GM19023 (cell line): ENCODE results near the gene TM7SF2.
"Not testable (repeated sequence)": the region's sequence is repeated elsewhere in the genome, so short reads cannot be mapped to it uniquely, and the experiment has no call there.

Experiments
- ATAC-seq: cut with Tn5 transposase; IDR thresholded peaks from one replicate; pipeline ENCODE4 v1.9.1; 2021; ENCODE audit warnings: mild to moderate bottlenecking, moderate library complexity; ENCODE audit not compliant: unreplicated experiment

TM7SF2 gene

DNA sequence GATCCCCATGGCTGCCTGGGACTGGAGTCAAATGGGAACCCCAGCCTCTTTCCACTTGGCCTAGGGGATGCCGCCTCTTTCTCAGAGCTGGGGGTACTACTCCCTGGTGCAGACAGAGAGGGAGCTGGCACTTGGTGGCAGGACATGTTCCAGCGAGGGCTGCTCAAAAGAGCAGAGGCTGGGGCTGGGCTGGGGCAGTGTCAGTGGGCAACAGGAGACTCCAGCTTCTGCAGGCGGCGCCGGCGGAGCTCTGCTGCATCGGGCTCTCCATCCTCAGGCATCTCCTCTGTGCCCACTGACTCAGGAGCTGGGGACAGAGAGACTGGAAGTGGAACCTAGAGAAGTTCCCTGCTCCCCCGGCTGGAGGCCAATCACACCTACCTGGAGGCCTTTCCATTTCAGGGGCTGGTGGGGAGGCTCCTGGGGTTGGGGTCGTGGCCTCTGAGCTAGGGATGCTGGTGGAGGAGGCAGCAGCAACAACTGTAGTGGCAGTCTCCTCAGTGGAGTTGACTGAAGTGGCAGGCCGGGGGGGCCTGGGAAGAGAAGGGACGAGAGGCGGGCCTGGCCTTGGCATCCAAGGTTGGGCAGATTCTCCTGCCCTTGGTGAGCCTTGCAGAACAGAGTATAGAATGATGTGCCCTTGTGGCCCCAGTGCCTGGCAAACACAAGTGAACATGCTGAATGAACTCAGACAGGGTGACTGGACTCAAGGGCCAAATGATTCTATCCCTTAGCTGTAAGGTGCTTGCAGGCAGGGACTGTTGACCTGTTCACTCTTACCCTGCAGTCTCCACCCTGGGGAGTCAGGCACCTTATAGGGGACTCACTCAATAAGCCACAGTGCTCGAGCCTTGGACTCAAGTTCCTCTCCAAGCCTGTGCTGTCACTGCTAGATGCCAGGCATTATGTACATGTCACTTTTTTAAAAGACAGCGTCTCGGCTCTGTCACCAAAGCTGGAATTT is 16.8 kb downstream of the TM7SF2 start:
- no peak for ATAC-seq

DNA sequence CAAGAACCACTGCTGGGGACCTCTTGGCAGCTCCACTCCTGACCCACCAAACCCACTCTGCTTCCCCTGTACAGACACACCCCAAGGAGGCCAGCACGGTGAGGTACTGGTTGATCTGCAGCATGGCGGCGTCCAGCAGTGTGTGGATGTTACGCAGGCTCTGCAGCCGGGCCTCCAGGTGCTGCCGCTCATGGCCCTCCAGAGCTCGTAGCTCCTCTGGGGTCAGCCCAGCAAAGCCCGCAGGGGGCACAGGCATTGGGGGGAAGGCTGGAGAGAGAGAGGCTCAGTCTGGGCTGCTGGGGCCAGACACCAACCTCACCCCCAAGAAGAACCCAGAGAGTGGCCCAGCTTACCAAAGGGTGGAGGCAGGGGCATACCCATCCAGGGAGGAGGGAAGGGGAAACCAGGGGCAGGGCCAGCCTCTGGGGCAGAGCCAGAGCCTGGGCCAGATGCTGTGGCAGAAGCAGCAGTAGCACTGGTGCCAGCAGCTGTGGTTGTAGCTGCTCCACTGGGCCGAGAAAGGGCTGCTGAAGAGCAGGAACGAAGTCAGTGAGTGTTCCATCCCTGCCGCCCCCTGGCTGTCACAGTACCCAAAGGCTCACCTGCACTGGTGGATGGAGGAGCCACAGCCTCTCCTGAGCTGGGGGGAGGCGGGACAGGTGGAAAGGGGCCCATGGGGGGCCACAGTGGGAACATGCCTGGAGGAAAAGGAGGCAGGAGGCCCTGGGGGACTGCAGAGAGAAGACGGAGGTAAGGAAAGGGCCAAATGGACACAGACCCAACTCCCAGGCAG is 18.2 kb downstream of the TM7SF2 start:
- no peak for ATAC-seq

DNA sequence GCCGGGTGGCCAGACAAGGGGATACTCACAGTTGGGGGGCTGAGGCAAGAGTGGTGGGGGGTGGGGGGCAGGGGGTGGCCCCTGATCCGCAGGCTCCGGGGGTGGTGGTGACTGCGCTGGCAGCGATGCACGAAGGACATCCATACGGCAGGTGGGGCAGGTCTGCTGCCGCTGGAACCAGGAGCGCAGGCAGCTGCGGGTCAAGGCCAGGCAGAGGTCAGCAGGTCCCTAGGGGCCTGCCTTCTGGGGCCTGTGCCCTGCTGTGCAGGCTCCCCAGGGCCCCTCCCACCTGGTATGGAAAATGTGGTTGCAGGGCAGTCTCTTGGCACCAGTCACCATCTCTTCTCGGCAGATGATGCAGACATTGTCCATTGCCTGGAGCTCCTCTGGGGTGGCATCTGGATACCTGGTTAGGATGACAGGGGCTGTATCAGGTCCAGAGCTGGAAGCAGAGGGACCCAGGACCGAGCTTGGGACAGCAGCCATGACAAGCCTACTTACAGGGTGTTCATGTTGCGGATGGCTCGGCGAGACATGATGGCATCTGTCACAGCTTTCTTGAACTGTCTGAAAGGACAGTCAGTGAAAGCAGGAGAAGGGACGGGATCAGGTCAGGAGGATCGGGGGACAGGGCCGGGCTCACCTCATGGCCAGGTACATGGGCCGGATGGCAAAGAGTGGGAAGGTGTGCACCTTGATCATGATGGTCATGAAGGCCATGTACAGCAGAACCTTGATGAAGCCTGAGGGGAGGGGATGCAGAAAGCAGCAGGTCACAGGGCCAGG is 19.2 kb downstream of the TM7SF2 start:
- no peak for ATAC-seq

DNA sequence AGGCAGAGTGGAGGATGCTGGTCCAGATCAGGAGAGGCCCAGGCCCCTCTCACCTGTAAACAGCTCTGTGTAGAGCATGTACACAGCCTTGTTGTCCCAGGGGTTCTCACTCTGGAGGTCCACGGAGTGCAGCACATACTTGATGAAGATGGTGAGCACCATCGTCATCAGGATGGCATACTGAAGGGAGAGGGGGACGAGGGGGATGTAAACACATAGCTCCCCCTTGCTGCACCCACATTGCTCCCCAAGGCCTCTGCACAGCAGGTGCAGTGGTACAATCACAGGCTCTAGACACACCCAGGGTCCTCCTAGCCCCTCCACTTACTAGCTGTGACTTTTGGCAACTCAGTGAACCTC is 19.7 kb downstream of the TM7SF2 start:
- ATAC-seq = no peak

DNA sequence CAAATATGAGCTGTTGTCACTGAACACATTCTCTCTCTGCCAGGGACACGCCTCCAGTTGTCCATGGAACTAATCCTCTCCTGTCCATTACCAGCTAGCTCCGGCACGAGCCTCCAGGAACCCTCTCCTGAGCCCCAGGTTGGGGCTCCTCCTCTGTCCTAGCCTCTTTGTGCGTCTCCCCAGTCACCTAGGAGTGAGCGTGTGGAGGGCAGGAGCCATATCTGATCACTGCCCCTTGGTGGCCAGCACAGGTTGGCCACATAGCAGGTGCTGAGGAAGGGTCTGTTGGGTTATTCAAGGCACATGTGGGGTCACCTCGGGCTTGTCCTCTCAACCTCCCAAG is 20.2 kb downstream of the TM7SF2 start:
- no peak for ATAC-seq

DNA sequence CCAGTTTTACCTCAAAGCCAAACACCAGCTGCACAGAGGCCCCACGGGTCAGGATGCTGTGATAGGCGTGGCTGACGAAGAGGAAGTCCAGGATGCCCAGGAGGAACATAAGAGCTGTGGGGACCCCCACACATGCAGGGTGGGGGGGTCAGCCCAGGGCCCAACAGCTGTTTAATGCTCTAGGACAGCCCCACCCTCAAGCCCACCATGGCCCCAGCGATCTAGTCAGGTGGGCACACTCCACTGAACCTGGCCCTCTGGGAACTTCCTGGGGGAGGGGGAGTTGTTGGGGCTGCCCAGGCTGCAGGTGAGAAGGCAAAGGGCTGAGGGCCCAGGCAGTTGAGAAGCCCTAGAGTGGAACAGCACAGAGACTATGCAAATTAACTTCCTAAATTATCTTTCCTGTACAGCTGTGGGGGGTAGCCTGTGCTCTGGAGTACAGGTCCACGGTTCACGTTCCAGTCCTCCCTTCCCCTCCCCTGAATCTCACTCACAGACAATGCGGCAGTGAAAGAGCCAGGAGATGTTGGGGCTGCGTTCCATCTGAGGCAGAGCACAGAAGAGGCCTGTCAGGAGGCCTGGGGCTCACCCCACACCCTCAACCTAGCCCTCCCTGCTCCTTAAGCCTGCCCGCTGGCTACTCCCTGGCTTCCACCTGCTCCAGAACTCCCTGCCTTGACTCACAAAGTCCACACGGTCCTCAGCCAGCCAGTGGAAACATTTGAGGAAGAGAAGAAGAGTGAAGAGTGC is 20.7 kb downstream of the TM7SF2 start:
- ATAC-seq = peak; percentile 36

DNA sequence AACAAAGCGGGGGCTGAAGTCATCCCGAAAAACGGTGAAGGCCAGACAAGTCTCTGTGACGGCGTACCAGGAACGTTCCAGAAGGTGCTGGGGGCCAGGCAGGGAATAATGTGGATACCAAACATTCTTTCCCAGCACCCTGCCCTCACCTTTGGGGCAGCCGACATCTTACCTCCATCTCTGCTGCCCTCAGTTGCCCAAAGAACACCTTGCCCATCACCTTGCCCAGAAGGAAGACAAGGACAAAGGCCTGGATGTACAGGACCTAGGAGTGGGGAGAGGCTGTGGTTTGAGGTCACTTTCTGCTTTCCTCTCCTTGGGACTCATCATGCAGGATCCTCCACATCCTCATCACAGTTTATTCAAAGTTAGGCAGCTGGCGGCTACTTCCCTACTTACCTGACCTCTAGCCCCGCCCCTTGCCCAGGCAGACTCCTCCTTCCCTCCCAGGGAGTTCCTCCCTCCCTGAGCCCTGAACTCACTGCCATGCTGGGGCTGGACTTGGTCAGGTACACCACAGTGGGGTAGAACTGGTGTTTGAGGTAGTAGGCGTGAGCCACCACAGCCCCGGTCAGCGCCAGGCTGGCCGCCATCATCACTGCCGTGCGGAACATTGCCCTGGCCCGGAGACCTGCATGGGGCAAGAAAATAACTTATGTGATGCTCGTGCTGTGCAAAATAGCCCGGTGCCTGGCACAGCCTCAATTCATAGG is 21.5 kb downstream of the TM7SF2 start:
- ATAC-seq = no peak

DNA sequence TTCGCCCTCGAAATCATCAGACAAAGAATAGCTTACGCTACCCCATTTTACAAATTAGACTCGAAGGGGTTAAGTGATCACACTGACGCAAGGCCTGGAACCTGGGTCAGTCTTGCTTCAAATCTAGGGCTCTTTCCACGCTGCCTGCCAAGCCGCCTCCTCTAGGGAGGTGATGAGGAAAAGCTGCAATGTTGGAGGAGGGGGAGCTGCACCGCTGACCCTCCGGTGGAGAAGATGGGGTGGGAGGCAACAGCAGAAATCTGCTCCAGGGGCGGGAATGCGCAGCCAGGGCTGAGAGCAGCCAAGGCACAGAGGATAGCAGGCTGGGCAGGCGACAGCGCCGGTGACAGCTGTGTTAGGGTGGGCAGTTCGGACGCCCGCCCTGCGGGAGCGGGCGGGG is 22.1 kb downstream of the TM7SF2 start:
- ATAC-seq = no peak

DNA sequence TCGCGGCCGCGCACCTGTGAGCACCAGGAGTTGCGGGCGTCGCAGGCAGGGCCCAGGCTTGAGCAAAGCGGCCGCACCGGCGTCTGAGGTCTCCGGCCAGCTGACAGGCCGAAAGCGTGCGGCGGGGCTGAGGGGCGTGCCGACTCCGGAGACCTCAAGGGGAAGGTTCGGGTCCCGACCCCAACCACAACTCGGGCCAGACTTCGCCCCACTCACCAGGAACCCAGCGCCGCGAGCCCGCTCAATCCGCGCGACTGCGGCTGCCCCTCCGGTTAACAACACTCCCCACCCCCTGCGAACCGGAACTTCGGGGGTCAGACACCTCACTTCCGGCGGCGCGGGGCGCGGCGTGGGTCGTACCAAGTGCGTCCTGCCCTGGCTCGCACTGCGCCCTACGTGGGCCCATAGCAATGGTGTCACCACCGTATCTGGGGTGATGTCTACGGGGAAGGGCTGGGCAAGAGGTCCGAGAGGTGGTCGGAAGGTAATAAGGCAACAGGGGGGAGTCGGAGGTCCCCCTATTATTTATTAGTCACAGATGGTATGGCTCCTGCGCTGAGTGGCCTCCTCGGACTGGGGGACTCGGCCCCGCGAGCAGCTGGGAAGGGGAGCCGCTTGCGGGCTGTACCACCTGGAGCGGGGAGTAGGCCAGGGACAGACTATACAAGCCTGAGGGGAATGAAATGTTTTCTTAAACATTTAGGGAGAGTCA is 22.7 kb downstream of the TM7SF2 start, which contains the start of gene SYVN1:
SYVN1 (minus strand) TSS at position 280 of the 712 bp plus-strand sequence. CDS start 918 bp downstream, outside the sequence.
- ATAC-seq = peak; percentile 63

DNA sequence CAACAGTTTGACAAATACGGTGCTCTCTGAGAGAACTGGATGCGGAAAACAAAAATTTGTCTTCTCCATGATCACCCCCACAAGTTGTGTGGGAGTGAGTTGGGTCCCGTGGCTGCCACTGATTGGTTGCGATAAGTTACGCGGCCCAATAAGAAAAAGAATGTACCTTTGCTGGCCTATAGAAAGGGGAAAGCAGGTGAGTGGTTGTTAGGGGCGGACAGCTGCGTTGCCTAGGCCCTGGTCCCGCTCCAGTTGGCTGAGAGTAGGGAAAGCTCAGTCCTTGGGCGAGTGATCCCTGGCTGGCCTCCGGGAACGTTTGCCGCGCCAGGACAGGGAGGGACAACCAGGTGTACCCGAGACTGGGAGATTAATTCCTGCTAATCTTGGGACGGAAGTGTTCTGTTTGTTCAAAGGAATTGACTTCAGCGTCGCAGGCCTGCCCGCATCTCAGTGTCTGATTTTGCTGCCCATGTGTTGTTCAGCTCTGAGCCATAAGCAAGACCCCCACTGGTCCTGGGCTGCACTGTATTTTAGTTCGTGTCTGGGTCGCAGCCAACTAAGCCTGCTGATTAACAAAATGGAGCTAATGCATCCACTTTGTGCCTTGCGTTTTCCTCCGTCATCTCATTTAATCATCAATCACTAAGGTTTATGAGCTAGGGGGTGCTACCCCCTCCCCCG is 23.4 kb downstream of the TM7SF2 start:
- ATAC-seq = peak; percentile 65

DNA sequence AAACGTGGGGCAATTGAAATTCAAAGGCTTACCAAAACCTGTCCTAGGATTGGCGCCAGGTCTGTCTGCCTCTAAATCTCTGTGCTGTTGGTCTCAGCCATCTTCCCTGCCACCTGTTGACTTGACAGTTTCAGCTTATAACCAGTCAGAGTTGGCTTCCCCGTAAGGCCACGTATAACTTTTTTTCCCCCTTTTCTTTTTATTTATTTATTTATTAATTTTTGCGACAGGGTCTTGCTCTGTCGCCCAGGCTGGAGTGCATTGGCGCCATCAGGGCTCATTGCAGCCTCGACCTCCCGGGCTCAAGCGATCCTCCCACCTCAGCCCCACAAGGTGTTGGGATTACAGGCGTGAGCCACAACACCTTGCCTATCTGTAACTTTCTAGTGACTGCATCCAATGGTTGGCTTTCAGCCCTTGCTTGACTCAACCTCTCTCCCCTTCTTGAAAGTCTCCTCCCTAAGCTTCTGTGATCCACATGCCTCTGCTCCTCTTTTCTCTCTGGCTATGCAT is 24.0 kb downstream of the TM7SF2 start:
- ATAC-seq = no peak

DNA sequence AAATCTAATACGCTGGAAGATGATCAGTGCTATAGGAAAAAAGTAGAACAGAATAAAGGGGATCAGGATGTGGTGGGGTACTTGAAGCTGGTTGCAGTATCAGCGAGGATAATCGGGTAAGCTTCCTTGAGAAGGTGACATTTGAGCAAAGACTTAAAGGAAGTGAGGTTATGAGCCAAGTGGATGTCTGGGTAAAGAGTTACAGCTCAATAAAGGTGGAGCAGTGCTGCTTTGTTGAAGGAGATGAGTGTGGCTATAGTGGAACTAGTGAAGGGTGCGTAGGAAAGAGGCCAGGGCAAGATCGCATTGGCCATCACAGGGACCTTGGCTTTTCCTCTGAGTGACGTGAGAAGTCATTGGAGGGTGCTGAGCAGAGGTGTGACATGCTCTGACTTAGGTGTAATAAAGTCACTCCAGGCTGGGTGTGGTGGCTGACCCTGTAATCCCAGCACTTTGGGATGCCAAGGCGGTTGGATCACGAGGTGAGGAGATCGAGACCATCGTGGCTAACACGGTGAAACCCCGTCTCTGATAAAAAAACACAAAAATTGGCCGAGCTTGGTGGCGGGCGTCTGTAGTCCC is 24.9 kb downstream of the TM7SF2 start:
- no peak for ATAC-seq

DNA sequence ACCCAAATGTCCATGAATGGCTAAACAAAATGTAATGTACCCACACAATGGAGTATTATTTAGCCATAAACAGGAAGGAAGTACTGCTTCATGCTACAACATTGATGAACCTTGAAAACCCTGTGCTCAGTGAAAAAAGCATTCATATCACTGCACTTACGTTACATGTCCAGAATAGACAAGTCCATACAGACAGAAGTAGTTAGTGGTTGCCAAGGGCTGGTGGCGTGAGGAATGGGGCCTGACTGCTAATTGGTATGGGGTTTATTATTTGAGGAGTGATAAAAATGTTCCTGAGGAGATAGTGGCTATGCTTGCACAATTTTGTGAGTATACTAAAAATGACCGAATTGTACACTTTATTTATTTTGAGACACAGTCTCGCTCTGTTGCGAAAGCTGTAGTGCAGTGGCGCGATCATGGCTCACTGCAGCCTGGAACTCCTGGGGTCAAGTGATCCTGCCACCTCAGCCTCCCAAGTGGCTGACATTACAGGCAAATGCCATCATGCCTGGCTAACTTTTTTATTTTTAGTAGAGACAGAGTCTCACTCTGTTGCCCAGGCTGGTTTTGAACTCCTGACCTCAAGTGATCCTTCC is 30.3 kb downstream of the TM7SF2 start:
- no peak for ATAC-seq

DNA sequence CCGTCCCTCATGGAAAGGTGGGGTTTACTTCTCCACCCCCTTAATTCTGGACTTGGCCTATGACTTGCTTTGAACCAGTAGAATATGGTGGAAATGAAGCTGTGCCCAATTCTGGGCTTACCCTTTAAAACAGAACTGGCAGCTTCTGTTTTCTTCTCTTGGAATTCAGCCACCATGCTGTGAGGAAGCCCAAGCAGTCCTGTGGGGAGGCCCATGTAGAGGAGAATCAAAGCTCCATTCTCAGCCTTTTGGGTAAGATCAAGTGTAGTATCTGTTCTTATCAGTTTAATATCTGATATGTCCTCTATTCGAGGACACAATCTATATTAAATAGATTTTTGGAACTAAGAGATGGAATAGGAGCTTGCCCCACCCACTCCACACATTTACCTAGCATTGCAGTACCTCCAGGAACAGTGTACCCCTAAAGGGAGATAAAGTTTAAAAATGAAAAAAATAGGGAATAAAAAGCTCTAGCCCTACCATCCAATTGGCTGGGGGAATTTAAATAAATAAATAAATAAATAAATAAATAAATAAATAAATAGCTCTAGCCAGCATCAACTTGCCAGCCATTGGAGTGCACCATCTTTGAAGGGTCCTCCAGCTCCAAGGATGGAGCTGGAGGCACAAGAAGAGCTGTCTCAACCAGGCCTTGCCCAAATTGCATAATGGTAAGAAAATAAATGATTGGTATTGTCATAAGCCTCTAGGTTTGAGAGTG is 35.8 kb downstream of the TM7SF2 start:
- ATAC-seq = no peak

DNA sequence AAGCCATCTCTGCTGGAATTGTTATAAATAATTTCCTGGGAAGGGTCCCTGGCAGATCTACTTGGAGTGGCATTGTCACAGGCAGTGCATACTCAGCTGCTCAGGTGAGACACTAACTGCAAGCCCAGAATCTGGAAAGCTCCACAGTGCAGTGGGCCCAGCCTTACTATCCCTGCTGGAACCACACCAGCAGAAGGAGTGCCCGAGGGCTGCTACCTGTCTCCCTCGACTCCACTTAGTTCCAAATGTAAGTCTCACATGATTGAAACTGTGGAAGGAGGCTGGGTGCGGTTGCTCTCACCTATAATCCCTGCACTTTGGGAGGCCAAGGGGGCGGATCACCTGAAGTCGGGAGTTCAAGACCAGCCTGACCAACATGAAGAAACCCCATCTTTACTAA is 37.0 kb downstream of the TM7SF2 start:
- ATAC-seq = no peak

DNA sequence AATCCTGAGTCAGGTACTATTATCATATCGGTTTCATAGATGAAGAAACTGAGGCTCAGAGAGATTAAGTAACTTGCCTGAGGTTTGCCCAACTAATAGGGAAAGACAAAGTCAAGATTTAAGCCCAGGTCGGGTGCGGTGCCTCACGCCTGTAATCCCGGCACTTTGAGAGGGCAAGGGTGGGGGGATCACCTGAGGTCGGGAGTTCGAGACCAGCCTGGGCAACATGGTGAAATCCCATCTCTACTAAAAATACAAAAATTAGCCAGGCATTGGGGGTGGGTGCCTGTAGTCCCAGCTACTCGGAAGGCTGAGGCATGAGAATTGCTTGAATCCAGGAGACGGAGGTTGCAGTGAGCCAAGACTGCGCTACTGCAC is 38.4 kb downstream of the TM7SF2 start:
- not testable (repeated sequence) for ATAC-seq
